ENCODE results near the gene IFIT2.

Gene IFIT2

DNA sequence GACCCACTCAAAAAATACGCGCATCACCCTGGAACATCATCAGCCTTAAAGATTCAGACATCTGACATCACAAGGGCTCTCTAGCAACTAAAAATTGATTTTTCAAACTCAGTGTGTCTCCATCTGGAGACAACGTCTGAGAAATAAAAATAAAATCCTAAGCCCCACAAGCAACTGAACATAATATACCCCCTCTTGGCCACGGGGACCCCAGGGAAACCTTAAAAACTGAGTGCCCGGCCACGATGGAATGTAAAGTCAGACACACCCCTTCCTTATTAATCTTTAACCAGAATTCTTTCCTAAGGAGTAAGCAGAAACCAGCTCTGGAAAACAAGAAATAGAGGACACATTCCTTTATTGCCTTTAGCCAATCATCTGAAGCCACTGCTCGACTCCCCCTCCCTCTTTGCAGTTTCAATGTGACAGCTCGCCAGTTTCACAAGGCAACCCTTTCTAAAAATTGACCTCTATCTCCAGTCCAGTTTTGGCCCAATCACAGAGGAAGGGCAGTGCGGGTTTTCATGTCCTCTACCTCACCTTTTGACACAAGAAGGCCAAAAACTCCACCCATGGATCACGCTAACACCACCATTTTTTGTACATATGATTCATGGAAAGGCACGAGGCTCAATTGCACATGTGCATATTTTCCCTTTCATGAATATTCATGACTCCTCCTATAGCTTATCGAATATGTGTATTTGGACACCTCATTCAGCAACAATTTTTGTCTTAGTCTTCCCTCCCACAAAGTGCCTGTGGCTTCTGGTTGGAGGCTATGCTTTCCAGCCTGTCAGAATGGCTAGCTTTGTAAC lies 50.1 kb downstream of the IFIT2 start:
- Histone ChIP-seq H3K4me3 (ENCODE audit: severe bottlenecking) (no peak overlapping the region), H3K36me3 (ENCODE audit: low read depth) (no peaks in the 10 kb centered on the region), H3K27me3 (ENCODE audit: insufficient read depth, poor library complexity, severe bottlenecking) (no peaks in the 10 kb centered on the region), H3K9me3 (ENCODE audit: severe bottlenecking) (no peaks in the 10 kb centered on the region), H3K4me1 (ENCODE audit: insufficient read depth, poor library complexity, severe bottlenecking) (peaks cover 35% of the 10 kb centered on the region), H3K27ac (ENCODE audit: poor library complexity, severe bottlenecking) (peak overlapping the region; percentile 90)
- ATAC-seq (ENCODE audit: low read depth) (peak; percentile 91), DNase-seq (ENCODE audit: low spot score) (peak; percentile 65)
- TF ChIP-seq, protein P1, sequence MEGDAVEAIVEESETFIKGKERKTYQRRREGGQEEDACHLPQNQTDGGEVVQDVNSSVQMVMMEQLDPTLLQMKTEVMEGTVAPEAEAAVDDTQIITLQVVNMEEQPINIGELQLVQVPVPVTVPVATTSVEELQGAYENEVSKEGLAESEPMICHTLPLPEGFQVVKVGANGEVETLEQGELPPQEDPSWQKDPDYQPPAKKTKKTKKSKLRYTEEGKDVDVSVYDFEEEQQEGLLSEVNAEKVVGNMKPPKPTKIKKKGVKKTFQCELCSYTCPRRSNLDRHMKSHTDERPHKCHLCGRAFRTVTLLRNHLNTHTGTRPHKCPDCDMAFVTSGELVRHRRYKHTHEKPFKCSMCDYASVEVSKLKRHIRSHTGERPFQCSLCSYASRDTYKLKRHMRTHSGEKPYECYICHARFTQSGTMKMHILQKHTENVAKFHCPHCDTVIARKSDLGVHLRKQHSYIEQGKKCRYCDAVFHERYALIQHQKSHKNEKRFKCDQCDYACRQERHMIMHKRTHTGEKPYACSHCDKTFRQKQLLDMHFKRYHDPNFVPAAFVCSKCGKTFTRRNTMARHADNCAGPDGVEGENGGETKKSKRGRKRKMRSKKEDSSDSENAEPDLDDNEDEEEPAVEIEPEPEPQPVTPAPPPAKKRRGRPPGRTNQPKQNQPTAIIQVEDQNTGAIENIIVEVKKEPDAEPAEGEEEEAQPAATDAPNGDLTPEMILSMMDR (IDR thresholded peaks at IDR 0.05; ENCODE audit: poor library complexity, severe bottlenecking) = no peak

DNA sequence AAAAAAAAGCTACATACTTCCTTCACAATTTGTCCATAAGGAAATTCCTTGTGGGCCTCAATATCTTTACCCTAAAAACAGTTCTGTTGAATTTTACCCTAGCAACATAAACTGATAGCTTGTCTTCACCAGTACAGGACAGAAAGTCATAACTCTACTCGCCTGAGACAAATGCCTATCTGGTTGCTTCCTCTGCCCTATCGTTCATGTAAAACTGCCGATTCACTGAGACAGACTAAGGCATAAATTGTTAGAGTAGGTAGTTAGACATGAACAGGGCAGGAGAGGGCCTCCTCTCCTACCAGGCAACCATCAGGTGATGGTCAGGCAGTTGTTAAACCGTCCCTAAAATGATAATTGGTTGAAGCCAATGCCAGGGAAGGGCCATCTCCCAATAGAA lies 51.0 kb downstream of the IFIT2 start:
- H3K27me3 ChIP-seq (ENCODE audit: insufficient read depth, poor library complexity, severe bottlenecking) = no peaks in the 10 kb centered on the region
- no peak overlapping the region for H3K4me3 ChIP-seq (ENCODE audit: severe bottlenecking)
- no peak for ATAC-seq (ENCODE audit: low read depth)
- no peaks in the 10 kb centered on the region for H3K36me3 ChIP-seq (ENCODE audit: low read depth)
- peak overlapping the region; percentile 90 for H3K27ac ChIP-seq (ENCODE audit: poor library complexity, severe bottlenecking)
- TF ChIP-seq, protein P1 (IDR thresholded peaks at IDR 0.05; ENCODE audit: poor library complexity, severe bottlenecking) = no peak
- DNase-seq (ENCODE audit: low spot score) = no peak
- H3K9me3 ChIP-seq (ENCODE audit: severe bottlenecking) = no peaks in the 10 kb centered on the region
- peaks cover 32% of the 10 kb centered on the region for H3K4me1 ChIP-seq (ENCODE audit: insufficient read depth, poor library complexity, severe bottlenecking)

DNA sequence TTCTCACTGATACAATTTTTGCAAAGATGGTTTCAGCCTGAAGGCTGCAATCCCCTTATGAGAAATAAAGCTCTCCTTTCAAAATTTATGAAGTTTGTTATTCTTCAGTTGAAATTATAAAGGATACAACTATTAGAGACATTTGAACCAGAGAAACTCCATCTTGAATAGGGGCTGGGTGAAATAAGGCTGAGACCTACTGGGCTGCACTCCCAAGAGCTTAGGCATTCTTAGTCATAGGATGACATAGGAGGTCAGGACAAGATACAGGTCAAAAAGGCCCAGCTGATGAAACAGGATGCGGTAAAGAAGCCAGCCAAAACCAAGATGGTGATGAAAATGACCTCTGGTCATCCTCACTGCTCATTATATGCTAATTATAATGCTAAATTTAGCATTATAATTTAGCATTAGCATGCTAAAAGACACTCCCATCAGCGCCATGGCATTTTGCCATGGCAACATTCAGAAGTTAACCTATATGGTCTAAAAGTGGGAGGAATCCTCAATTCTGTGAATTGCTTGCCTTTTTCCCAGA lies 53.6 kb downstream of the IFIT2 start:
- no peaks in the 10 kb centered on the region for H3K9me3 ChIP-seq (ENCODE audit: severe bottlenecking)
- no peak overlapping the region for H3K4me3 ChIP-seq (ENCODE audit: severe bottlenecking)
- TF ChIP-seq, protein P1 (IDR thresholded peaks at IDR 0.05; ENCODE audit: poor library complexity, severe bottlenecking) = no peak
- H3K27me3 ChIP-seq (ENCODE audit: insufficient read depth, poor library complexity, severe bottlenecking) = no peaks in the 10 kb centered on the region
- peaks cover 32% of the 10 kb centered on the region for H3K4me1 ChIP-seq (ENCODE audit: insufficient read depth, poor library complexity, severe bottlenecking)
- ATAC-seq (ENCODE audit: low read depth) (no peak), DNase-seq (ENCODE audit: low spot score) (no peak)
- H3K27ac ChIP-seq (ENCODE audit: poor library complexity, severe bottlenecking) = no peak overlapping the region
- H3K36me3 ChIP-seq (ENCODE audit: low read depth) = no peaks in the 10 kb centered on the region

DNA sequence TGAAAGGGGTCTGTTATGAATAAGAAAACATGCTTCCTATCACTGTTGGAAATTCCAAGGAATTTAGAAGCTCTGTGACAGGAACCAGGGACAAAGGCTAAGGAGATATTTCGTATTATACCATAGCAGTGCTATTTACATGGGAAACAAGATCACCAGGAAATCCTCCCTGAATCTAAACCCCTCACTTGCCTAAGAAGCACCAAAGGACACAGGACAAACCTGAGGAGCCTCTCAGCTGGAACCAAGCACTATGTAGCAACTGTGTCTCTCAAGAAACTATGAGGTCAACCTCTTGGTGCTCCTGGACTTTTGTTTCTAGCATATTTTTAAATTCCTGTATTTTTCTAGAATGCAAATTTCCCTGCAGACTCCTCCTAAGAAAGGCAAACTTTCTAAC lies 55.2 kb downstream of the IFIT2 start:
- Histone ChIP-seq H3K36me3 (ENCODE audit: low read depth) (no peaks in the 10 kb centered on the region), H3K4me3 (ENCODE audit: severe bottlenecking) (no peak overlapping the region), H3K27ac (ENCODE audit: poor library complexity, severe bottlenecking) (no peak overlapping the region), H3K4me1 (ENCODE audit: insufficient read depth, poor library complexity, severe bottlenecking) (peaks cover 16% of the 10 kb centered on the region), H3K27me3 (ENCODE audit: insufficient read depth, poor library complexity, severe bottlenecking) (no peaks in the 10 kb centered on the region), H3K9me3 (ENCODE audit: severe bottlenecking) (no peaks in the 10 kb centered on the region)
- TF ChIP-seq, protein P1 (IDR thresholded peaks at IDR 0.05; ENCODE audit: poor library complexity, severe bottlenecking) = no peak
- no peak for ATAC-seq (ENCODE audit: low read depth)
- no peak for DNase-seq (ENCODE audit: low spot score)

DNA sequence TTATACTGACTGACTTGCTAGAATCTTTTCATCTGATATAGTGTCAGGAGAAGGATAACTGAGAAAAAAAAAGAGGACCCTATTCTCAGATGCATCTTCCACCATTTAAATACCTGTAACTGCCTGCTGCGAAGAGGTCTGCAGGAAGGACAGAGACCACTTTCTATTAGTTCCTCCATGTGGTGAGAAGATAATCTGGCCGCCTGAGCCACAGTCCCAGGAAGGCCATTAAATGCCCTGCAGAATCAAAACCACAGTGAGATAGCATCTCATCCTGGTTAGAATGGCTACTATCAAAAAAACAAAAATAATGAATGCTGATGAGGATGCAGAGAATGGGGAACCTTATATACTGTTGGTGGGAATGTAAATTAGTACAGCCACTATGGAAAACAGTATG lies 56.1 kb downstream of the IFIT2 start:
- Histone ChIP-seq H3K4me1 (ENCODE audit: insufficient read depth, poor library complexity, severe bottlenecking) (peaks cover 7% of the 10 kb centered on the region), H3K4me3 (ENCODE audit: severe bottlenecking) (no peak overlapping the region), H3K36me3 (ENCODE audit: low read depth) (no peaks in the 10 kb centered on the region), H3K27me3 (ENCODE audit: insufficient read depth, poor library complexity, severe bottlenecking) (no peaks in the 10 kb centered on the region), H3K27ac (ENCODE audit: poor library complexity, severe bottlenecking) (no peak overlapping the region), H3K9me3 (ENCODE audit: severe bottlenecking) (no peaks in the 10 kb centered on the region)
- TF ChIP-seq, protein P1 (IDR thresholded peaks at IDR 0.05; ENCODE audit: poor library complexity, severe bottlenecking) = no peak
- ATAC-seq (ENCODE audit: low read depth) (no peak), DNase-seq (ENCODE audit: low spot score) (no peak)
